ENCODE measurements around the gene JOSD2. TPM values are rescaled to one million over a fixed set of nuclear protein-coding genes. Genes with fewer than 3 reads are reported as not detected.

Gene JOSD2
- total RNA-seq, 4 donors from 2014 or later = 26.3 to 45.1 (median 34.9) TPM

GRCh38 chr19:50549927-50550593 lies 39.1 kb upstream of the JOSD2 start:
- TF ChIP-seq CTCF (IDR thresholded peaks at IDR 0.05) (no peak), POLR2A (IDR thresholded peaks at IDR 0.05) (no peak)
- H3K27me3 ChIP-seq = peaks cover 0 to 86% (median 0%) of the 10 kb centered on the region in 4 donors
- H3K4me3 ChIP-seq = peak overlapping the region in 2 of 4 donors; percentile 38 to 53
- intact Hi-C loops (cut with DNase I) = no loop called here
- H3K36me3 ChIP-seq = no peaks in the 10 kb centered on the region
- no peak for DNase-seq
- H3K9me3 ChIP-seq = no peaks in the 10 kb centered on the region
- H3K27ac ChIP-seq = peak overlapping the region in 2 of 4 donors; percentile 46 to 61
- H3K4me1 ChIP-seq = peaks cover 0 to 6% (median 4%) of the 10 kb centered on the region in 3 donors
- WGBS, 2 donors = 42 to 53% methylated on average over 14 to 17 of the region's 17 CpGs

- 65 to 72% methylated on average over 16 to 17 of the region's 22 CpGs for WGBS, 2 donors
Observed at GRCh38 chr19:50549059-50549926, 38.3 kb upstream of the JOSD2 start.

GRCh38 chr19:50548191-50549058 lies 37.4 kb upstream of the JOSD2 start:
- TF ChIP-seq CTCF (IDR thresholded peaks at IDR 0.05) (no peak), POLR2A (IDR thresholded peaks at IDR 0.05) (no peak)
- Histone ChIP-seq H3K27me3 (peaks cover 0 to 69% (median 0%) of the 10 kb centered on the region in 4 donors), H3K9me3 (no peaks in the 10 kb centered on the region), H3K4me3 (no peak overlapping the region), H3K36me3 (no peaks in the 10 kb centered on the region), H3K27ac (peak overlapping the region in 2 of 4 donors; percentile 43 to 52), H3K4me1 (peaks cover 0 to 6% (median 4%) of the 10 kb centered on the region in 3 donors)
- intact Hi-C loops (cut with DNase I) = no loop called here
- DNase-seq = no peak
- 70% methylated on average over 2 of the region's 45 CpGs; no CpG with 5 or more reads in 1 of the 2 donors for WGBS, 2 donors

More at GRCh38 chr19:50549059-50549926, 38.3 kb upstream of the JOSD2 start:
- intact Hi-C loops (cut with DNase I) = no loop called here
- Histone ChIP-seq H3K27me3 (peaks cover 0 to 78% (median 0%) of the 10 kb centered on the region in 4 donors), H3K36me3 (no peaks in the 10 kb centered on the region), H3K4me1 (peaks cover 0 to 6% (median 4%) of the 10 kb centered on the region in 3 donors), H3K9me3 (no peaks in the 10 kb centered on the region), H3K4me3 (no peak overlapping the region), H3K27ac (peak overlapping the region in 2 of 4 donors; percentile 14 to 17)
- no peak for DNase-seq
- no peak for TF ChIP-seq POLR2A (IDR thresholded peaks at IDR 0.05)
- TF ChIP-seq CTCF (IDR thresholded peaks at IDR 0.05) = no peak

GRCh38 chr19:50547385-50548190 lies 36.6 kb upstream of the JOSD2 start:
- no peak for DNase-seq
- Histone ChIP-seq H3K27ac (peak overlapping the region in 3 of 4 donors; percentile 26 to 52 (median 43)), H3K4me1 (peaks cover 0 to 6% (median 4%) of the 10 kb centered on the region in 3 donors), H3K27me3 (peaks cover 0 to 61% (median 0%) of the 10 kb centered on the region in 4 donors), H3K4me3 (no peak overlapping the region), H3K36me3 (no peaks in the 10 kb centered on the region), H3K9me3 (no peaks in the 10 kb centered on the region)
- WGBS, 2 donors = 48 to 74% methylated on average over 5 to 8 of the region's 18 CpGs
- TF ChIP-seq POLR2A (IDR thresholded peaks at IDR 0.05) (no peak), CTCF (IDR thresholded peaks at IDR 0.05) (no peak)
- intact Hi-C loops (cut with DNase I) = no loop called here

All from esophagus squamous epithelium (tissue), 5 donors.